HEK293 (cell line): ENCODE measurements around the gene LYVE1.

Source experiments
- CTCF ChIA-PET: fragments of 350-600 bp; formaldehyde crosslinking; extraction: SDS; loops from one replicate; lab custom pipeline; 2021; ENCODE audit warnings: antibody characterized with exemption; lab: Yijun Ruan, JAX
- POLR2A ChIA-PET: fragments of 300-600 bp; formaldehyde crosslinking; extraction: SDS; loops from one replicate; lab custom pipeline; 2020; ENCODE audit warnings: antibody characterized with exemption, inconsistent platforms; lab: Yijun Ruan, JAX
- H3K27ac ChIP-seq: fragments of 200-500 bp; sonication (Bioruptor generic); 2 replicates; pipeline ENCODE4 v1.5.1; 2014; ENCODE audit warnings: low read depth, low read length, control low read depth, inconsistent platforms; ENCODE audit errors: extremely low read depth
- H3K36me3 ChIP-seq, 2 experiments: fragments of 200-500 bp in 1 of 2; sonication (Bioruptor generic) in 1 of 2; 1 replicate in 1 of 2; 2 replicates in 1 of 2; pipeline ENCODE4 v1.5.1; 2014 to 2017; ENCODE audit warnings: inconsistent platforms in 2 of 2, low read length in 2 of 2; ENCODE audit not compliant: control insufficient read depth in 2 of 2, insufficient read depth in 1 of 2
- H3K4me1 ChIP-seq: fragments of 200-500 bp; sonication (Bioruptor generic); 2 replicates; pipeline ENCODE4 v1.5.1; 2014; ENCODE audit warnings: mild to moderate bottlenecking, low read length, inconsistent platforms; ENCODE audit not compliant: control insufficient read depth, insufficient read depth
- H3K4me3 ChIP-seq: 2 replicates; pipeline ENCODE4 v1.5.1; 2011; ENCODE audit warnings: low read depth, mild to moderate bottlenecking, control low read depth, low read length, moderate library complexity
- H3K9me3 ChIP-seq: fragments of 200-500 bp; sonication (Bioruptor generic); 2 replicates; pipeline ENCODE4 v1.5.1; 2014; ENCODE audit warnings: low read depth, low read length, inconsistent platforms; ENCODE audit not compliant: control insufficient read depth, insufficient read depth
- SALL2 ChIP-seq: fragments of 450-650 bp; formaldehyde crosslinking; IDR thresholded peaks from 2 replicates; pipeline ENCODE4 v1.5.0; 2017; ENCODE audit warnings: missing biosample characterization, mild to moderate bottlenecking, missing genetic modification characterization, borderline replicate concordance
- SCRT2 ChIP-seq: fragments of 450-650 bp; formaldehyde crosslinking; IDR thresholded peaks from 2 replicates; pipeline ENCODE4 v1.5.1; 2016; ENCODE audit warnings: missing biosample characterization, missing genetic modification characterization
- ZBTB17 ChIP-seq: fragments of 450-650 bp; formaldehyde crosslinking; IDR thresholded peaks from 2 replicates; pipeline ENCODE4 v1.5.1; 2016; ENCODE audit warnings: missing biosample characterization, missing genetic modification characterization
- ZFP37 ChIP-seq: fragments of 450-650 bp; formaldehyde crosslinking; IDR thresholded peaks from 2 replicates; pipeline ENCODE4 v1.5.1; 2016; ENCODE audit warnings: missing biosample characterization, missing genetic modification characterization
- ZNF138 ChIP-seq: fragments of 450-650 bp; formaldehyde crosslinking; IDR thresholded peaks from 2 replicates; pipeline ENCODE4 v1.5.1; 2016; ENCODE audit warnings: missing biosample characterization, missing genetic modification characterization, borderline replicate concordance
- ZNF184 ChIP-seq: fragments of 450-650 bp; IDR thresholded peaks from 2 replicates; pipeline ENCODE4 v1.5.1; 2018; ENCODE audit warnings: missing biosample characterization, mild to moderate bottlenecking, missing genetic modification characterization
- ZNF2 ChIP-seq: fragments of 450-650 bp; formaldehyde crosslinking; IDR thresholded peaks from 2 replicates; pipeline ENCODE4 v1.5.1; 2016; ENCODE audit warnings: missing biosample characterization, missing genetic modification characterization
- ZNF274 ChIP-seq, 2 experiments: fragments of 200-500 bp in 1 of 2; fragments of 450-650 bp in 1 of 2; sonication (Bioruptor generic) in 1 of 2; formaldehyde crosslinking in 1 of 2; IDR thresholded peaks; 2 replicates each; pipeline versions ENCODE4 v1.5.1 to v1.6.1; 2014 to 2016; ENCODE audit warnings: borderline replicate concordance in 1 of 2, inconsistent platforms in 1 of 2, low read length in 1 of 2, missing biosample characterization in 1 of 2, missing genetic modification characterization in 1 of 2
- ZNF558 ChIP-seq: fragments of 450-650 bp; formaldehyde crosslinking; IDR thresholded peaks from 2 replicates; pipeline ENCODE4 v1.5.1; 2016; ENCODE audit warnings: missing biosample characterization, missing genetic modification characterization
- TF ChIP-seq, protein P1 (sequence below): fragments of 450-650 bp; formaldehyde crosslinking; IDR thresholded peaks from 2 replicates; pipeline ENCODE4 v1.5.1; 2016; ENCODE audit warnings: missing biosample characterization, missing genetic modification characterization
- TF ChIP-seq, protein P2 (sequence below): fragments of 450-650 bp; formaldehyde crosslinking; IDR thresholded peaks from 2 replicates; pipeline ENCODE4 v1.5.1; 2017; ENCODE audit warnings: missing biosample characterization, missing genetic modification characterization
- TF ChIP-seq, protein P3 (sequence below): fragments of 450-650 bp; formaldehyde crosslinking; conservative IDR thresholded peaks from 2 replicates; pipeline ENCODE4 v1.5.1; 2016; ENCODE audit warnings: low read depth, missing biosample characterization, missing genetic modification characterization
- TF ChIP-seq, protein P4 (sequence below): fragments of 450-650 bp; formaldehyde crosslinking; IDR thresholded peaks from 2 replicates; pipeline ENCODE4 v1.5.1; 2017; ENCODE audit warnings: missing biosample characterization, missing genetic modification characterization

Gene LYVE1

DNA sequence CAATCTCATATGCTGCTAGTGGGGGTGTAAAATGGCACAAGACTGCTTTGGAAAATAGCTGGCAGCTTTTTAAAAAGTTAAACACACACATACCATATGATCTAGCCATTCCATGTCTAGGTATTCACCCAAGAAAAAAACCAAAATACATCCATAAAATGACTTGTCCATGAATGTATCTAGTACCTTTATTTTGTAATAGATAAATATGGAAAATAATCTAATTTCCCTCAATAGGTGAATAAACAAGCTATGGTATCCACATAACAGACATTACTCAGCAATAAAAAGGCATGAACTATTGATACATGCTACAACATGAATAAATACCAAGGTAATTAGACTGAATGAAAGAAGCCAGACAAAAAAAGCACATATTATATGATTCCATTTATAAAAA lies 50.3 kb downstream of the LYVE1 start:
- ChIA-PET POLR2A (no interaction called here), CTCF (interaction anchor here (1.0 kb wide), 1 partner anchor 23 kb away, joined by 3 read pairs; the partner anchor contains the start of gene RNF141)
- H3K36me3 ChIP-seq = peaks cover 0 to 35% of the 10 kb centered on the region in 2 experiments; a peak in 1 of 3 replicates
- no peaks in the 10 kb centered on the region for H3K4me1 ChIP-seq
- H3K27ac ChIP-seq = no peak overlapping the region
- H3K4me3 ChIP-seq = no peak overlapping the region
- TF ChIP-seq SALL2 (tag by site-specific recombination) = no peak
- no peak for TF ChIP-seq ZNF2 (tag by site-specific recombination)
- TF ChIP-seq, protein P1, sequence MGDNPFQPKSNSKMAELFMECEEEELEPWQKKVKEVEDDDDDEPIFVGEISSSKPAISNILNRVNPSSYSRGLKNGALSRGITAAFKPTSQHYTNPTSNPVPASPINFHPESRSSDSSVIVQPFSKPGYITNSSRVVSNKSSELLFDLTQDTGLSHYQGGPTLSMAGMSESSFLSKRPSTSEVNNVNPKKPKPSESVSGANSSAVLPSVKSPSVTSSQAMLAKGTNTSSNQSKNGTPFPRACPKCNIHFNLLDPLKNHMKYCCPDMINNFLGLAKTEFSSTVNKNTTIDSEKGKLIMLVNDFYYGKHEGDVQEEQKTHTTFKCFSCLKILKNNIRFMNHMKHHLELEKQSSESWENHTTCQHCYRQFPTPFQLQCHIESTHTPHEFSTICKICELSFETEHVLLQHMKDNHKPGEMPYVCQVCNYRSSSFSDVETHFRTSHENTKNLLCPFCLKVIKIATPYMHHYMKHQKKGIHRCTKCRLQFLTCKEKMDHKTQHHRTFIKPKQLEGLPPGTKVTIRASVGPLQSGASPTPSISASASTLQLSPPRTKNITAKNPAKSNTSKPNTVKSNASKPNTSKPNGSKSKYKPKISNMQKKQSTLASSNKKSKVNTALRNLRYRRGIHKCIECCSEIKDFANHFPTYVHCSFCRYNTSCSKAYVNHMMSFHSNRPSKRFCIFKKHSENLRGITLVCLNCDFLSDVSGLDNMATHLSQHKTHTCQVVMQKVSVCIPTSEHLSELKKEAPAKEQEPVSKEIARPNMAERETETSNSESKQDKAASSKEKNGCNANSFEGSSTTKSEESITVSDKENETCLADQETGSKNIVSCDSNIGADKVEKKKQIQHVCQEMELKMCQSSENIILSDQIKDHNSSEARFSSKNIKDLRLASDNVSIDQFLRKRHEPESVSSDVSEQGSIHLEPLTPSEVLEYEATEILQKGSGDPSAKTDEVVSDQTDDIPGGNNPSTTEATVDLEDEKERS (tag by site-specific recombination) = no peak
- no peaks in the 10 kb centered on the region for H3K9me3 ChIP-seq

DNA sequence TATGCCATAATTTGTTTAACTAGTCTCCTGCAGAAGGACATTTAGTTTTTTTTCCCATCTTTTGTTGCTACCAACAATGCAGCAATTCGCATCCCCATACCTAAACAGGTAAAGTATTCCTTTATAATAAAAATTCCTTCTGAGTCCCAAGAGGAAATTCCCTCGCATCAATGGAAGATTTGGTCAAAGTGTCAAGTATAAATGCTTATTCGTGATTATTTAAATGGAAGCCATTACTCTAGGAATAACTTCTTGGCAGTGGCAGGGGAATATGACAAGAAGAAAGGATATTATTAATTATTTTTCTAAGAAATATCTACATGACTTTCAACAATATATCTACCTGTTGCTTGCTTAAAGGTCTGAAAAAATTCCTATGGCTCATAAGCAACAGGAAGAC lies 53.0 kb downstream of the LYVE1 start:
- Histone ChIP-seq H3K27ac (no peak overlapping the region), H3K4me3 (no peak overlapping the region), H3K9me3 (no peaks in the 10 kb centered on the region)
- TF ChIP-seq ZNF184 (tag by site-specific recombination) (no peak), SCRT2 (tag by site-specific recombination) (peak; percentile 29; the same call in 1 of the 2 replicates)
- TF ChIP-seq, protein P2, sequence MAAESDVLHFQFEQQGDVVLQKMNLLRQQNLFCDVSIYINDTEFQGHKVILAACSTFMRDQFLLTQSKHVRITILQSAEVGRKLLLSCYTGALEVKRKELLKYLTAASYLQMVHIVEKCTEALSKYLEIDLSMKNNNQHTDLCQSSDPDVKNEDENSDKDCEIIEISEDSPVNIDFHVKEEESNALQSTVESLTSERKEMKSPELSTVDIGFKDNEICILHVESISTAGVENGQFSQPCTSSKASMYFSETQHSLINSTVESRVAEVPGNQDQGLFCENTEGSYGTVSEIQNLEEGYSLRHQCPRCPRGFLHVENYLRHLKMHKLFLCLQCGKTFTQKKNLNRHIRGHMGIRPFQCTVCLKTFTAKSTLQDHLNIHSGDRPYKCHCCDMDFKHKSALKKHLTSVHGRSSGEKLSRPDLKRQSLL (tag by site-specific recombination) = no peak
- TF ChIP-seq, all 188 proteins: peak for 1
- CTCF ChIA-PET = interaction anchor here (0.6 to 0.7 kb wide), 3 partner anchors 89 to 139 kb away, joined by 3 read pairs; no protein-coding TSS in a partner anchor
- Histone ChIP-seq H3K36me3 (peaks cover 0 to 13% of the 10 kb centered on the region in 2 experiments; a peak in 1 of 3 replicates), H3K4me1 (no peaks in the 10 kb centered on the region)
- POLR2A ChIA-PET = no interaction called here

DNA sequence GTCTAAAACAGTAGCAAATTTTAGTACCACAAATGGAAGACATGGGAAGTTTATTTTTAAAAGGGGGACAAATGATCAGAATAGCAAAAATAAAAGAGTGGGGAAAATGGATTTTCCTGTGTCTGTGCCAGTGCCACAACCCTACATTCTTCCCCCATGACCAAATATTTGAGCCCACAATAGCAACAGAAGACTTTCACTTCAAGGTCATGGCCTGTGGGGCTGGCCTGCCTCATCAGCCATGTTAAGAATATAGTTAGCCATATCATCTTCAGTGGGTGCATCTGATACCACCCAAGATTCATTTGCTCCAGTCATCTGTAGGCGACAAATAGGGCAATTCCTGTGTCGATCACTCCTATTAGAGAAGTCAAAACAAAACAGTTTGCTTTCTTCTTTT lies 53.8 kb downstream of the LYVE1 start:
- Histone ChIP-seq H3K36me3 (peaks cover 0 to 8% of the 10 kb centered on the region in 2 experiments; a peak in 1 of 3 replicates), H3K27ac (no peak overlapping the region), H3K4me3 (no peak overlapping the region), H3K9me3 (no peaks in the 10 kb centered on the region), H3K4me1 (no peaks in the 10 kb centered on the region)
- POLR2A ChIA-PET = no interaction called here
- CTCF ChIA-PET = interaction anchor here (0.5 to 0.7 kb wide), 2 partner anchors 26 to 139 kb away, joined by 3 read pairs; partner anchors contain the start of gene RNF141
- TF ChIP-seq, protein P3, sequence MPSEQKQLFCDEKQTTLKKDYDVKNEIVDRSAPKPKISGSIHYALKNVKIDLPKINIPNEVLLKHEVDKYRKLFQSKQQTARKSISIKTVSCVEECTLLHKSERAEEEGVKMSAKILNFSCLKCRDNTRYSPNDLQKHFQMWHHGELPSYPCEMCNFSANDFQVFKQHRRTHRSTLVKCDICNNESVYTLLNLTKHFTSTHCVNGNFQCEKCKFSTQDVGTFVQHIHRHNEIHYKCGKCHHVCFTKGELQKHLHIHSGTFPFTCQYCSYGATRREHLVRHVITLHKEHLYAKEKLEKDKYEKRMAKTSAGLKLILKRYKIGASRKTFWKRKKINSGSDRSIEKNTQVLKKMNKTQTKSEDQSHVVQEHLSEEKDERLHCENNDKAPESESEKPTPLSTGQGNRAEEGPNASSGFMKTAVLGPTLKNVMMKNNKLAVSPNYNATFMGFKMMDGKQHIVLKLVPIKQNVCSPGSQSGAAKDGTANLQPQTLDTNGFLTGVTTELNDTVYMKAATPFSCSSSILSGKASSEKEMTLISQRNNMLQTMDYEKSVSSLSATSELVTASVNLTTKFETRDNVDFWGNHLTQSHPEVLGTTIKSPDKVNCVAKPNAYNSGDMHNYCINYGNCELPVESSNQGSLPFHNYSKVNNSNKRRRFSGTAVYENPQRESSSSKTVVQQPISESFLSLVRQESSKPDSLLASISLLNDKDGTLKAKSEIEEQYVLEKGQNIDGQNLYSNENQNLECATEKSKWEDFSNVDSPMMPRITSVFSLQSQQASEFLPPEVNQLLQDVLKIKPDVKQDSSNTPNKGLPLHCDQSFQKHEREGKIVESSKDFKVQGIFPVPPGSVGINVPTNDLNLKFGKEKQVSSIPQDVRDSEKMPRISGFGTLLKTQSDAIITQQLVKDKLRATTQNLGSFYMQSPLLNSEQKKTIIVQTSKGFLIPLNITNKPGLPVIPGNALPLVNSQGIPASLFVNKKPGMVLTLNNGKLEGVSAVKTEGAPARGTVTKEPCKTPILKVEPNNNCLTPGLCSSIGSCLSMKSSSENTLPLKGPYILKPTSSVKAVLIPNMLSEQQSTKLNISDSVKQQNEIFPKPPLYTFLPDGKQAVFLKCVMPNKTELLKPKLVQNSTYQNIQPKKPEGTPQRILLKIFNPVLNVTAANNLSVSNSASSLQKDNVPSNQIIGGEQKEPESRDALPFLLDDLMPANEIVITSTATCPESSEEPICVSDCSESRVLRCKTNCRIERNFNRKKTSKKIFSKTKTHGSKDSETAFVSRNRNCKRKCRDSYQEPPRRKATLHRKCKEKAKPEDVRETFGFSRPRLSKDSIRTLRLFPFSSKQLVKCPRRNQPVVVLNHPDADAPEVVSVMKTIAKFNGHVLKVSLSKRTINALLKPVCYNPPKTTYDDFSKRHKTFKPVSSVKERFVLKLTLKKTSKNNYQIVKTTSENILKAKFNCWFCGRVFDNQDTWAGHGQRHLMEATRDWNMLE (tag by site-specific recombination) = no peak
- TF ChIP-seq, protein P4, sequence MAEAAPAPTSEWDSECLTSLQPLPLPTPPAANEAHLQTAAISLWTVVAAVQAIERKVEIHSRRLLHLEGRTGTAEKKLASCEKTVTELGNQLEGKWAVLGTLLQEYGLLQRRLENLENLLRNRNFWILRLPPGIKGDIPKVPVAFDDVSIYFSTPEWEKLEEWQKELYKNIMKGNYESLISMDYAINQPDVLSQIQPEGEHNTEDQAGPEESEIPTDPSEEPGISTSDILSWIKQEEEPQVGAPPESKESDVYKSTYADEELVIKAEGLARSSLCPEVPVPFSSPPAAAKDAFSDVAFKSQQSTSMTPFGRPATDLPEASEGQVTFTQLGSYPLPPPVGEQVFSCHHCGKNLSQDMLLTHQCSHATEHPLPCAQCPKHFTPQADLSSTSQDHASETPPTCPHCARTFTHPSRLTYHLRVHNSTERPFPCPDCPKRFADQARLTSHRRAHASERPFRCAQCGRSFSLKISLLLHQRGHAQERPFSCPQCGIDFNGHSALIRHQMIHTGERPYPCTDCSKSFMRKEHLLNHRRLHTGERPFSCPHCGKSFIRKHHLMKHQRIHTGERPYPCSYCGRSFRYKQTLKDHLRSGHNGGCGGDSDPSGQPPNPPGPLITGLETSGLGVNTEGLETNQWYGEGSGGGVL (tag by site-specific recombination) = no peak
- TF ChIP-seq ZFP37 (tag by site-specific recombination) (no peak), ZNF558 (tag by site-specific recombination) (no peak), ZNF138 (no peak), ZBTB17 (tag by site-specific recombination) (no peak), ZNF274 (IDR thresholded peaks at IDR 0.05; ENCODE audit: low read length) (no peak), ZNF274 (tag by site-specific recombination; IDR thresholded peaks at IDR 0.05; ENCODE audit: borderline replicate concordance) (no peak)
- TF ChIP-seq, protein P1 (tag by site-specific recombination) = no peak
